Mammary epithelial cell (primary cell): Measurements from ENCODE around the gene CNTNAP1.

Experiments used
- CTCF ChIP-seq, 2 donors: IDR thresholded peaks in 1 of 2; conservative IDR thresholded peaks in 1 of 2; 2 replicates each; pipeline ENCODE4 v1.5.1; 2011 to 2012; ENCODE audit warnings: inconsistent platforms in 2 of 2, low read length in 2 of 2, mild to moderate bottlenecking in 2 of 2, control low read depth in 1 of 2, low read depth in 1 of 2; ENCODE audit not compliant: insufficient read depth in 1 of 2; ENCODE audit errors: extremely low read depth in 1 of 2
- EZH2 ChIP-seq: IDR thresholded peaks from 2 replicates; pipeline ENCODE4 v1.6.1; 2012; ENCODE audit warnings: low read length, inconsistent platforms, borderline replicate concordance

- TF ChIP-seq CTCF (conservative IDR thresholded peaks at IDR 0.05 in 1 of 2, IDR thresholded peaks at IDR 0.05 in 1 of 2; ENCODE audit: extremely low read depth in 1 of 2, insufficient read depth in 1 of 2, low read depth in 1 of 2, low read length in 2 of 2) (no peak), EZH2 (no peak)
Observed at GRCh38 chr17:42681976-42682721, at the start of gene CNTNAP1.
